ENCODE measurements around the gene ALDH18A1. TPM values are rescaled to one million over a fixed set of nuclear protein-coding genes. Genes with fewer than 3 reads are reported as not detected.

Gene ALDH18A1
- total RNA-seq, 1 experiment from 2014 or later, result 43.7 TPM

DNA sequence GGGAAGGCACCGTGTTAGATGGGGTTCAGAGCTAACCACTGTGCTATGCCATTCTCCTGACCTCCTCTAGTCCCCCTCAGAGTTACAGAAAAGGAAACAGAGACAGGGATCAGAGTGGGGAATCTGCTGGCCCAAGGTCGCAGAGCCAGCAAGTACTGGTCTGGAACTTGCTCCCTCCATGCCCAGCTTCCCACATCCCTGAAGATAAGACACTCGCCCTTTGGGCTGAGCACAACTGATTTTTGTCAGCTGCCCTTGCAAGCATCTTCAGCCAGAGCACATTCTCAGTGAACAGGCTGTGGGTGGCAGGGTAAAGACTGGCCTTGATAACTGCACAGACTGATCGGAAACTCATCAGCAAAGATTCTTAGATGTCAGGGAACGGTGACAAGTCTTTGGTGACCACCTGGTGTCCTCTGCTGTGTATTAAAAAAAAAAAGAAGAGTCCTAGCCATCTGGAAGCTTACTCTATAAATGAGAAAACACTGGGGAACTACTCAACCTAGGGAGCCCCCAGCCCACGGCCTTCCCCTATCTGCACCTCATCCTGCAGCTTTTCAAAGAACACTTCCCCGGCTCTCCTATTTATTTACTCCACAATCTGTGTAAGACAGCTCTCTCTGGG is 94.1 kb downstream of the ALDH18A1 start:
- H4K20me1 ChIP-seq (ENCODE audit: insufficient read depth, low read depth, low read length), result no peaks in the 10 kb centered on the region
- no peak overlapping the region for H3K9ac ChIP-seq (ENCODE audit: low read length)
- H3K36me3 ChIP-seq (ENCODE audit: insufficient read depth, low read length), result no peaks in the 10 kb centered on the region
- no peaks in the 10 kb centered on the region for H3K9me2 ChIP-seq (replicated peaks; ENCODE audit: insufficient read depth, low read length)
- H3K4me2 ChIP-seq (ENCODE audit: low read depth, low read length, poor library complexity, severe bottlenecking), result no peak overlapping the region
- no peak overlapping the region for H2AFZ ChIP-seq (ENCODE audit: low read length)
- no peak overlapping the region for H3K4me3 ChIP-seq (ENCODE audit: low read length)
- no peak overlapping the region for H3K27ac ChIP-seq (ENCODE audit: low read length)
- no peaks in the 10 kb centered on the region for H3K27me3 ChIP-seq (ENCODE audit: low read length)
- DNase-seq, result no peak
- H3K9me3 ChIP-seq (ENCODE audit: low read length), result no peaks in the 10 kb centered on the region
- H3K4me1 ChIP-seq (ENCODE audit: low read length), result no peaks in the 10 kb centered on the region
- no peaks in the 10 kb centered on the region for H3K79me2 ChIP-seq (ENCODE audit: low read length)

DNA sequence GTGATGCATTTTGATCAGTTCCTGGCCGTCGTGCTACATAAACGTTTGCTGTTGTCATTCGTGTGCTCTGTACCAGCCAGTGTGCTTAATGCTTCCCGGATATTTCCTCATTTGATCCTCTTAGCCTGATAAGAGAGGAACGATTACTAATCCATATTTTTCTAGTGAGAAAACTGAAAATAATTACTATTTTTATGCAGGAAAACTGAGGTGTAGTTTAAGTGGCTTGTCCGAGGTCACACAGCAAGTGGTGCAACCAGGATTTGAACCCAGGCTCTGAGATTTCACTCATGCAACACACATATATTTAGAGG is 94.7 kb downstream of the ALDH18A1 start:
- H2AFZ ChIP-seq (ENCODE audit: low read length), result 0 out of 2 replicates have a peak overlapping the region, but pooled peaks have one; percentile 50
- H3K27ac ChIP-seq (ENCODE audit: low read length), result no peak overlapping the region
- no peaks in the 10 kb centered on the region for H4K20me1 ChIP-seq (ENCODE audit: insufficient read depth, low read depth, low read length)
- H3K9ac ChIP-seq (ENCODE audit: low read length), result 0 out of 2 replicates have a peak overlapping the region, but pooled peaks have one; percentile 30
- no peaks in the 10 kb centered on the region for H3K27me3 ChIP-seq (ENCODE audit: low read length)
- no peak for DNase-seq
- H3K9me2 ChIP-seq (replicated peaks; ENCODE audit: insufficient read depth, low read length), result no peaks in the 10 kb centered on the region
- peak overlapping the region; percentile 45; the same call in 1 of the 2 replicates for H3K4me3 ChIP-seq (ENCODE audit: low read length)
- no peaks in the 10 kb centered on the region for H3K79me2 ChIP-seq (ENCODE audit: low read length)
- H3K4me1 ChIP-seq (ENCODE audit: low read length), result no peaks in the 10 kb centered on the region
- no peaks in the 10 kb centered on the region for H3K36me3 ChIP-seq (ENCODE audit: insufficient read depth, low read length)
- H3K9me3 ChIP-seq (ENCODE audit: low read length), result no peaks in the 10 kb centered on the region
- peak overlapping the region; percentile 48 for H3K4me2 ChIP-seq (ENCODE audit: low read depth, low read length, poor library complexity, severe bottlenecking)

DNA sequence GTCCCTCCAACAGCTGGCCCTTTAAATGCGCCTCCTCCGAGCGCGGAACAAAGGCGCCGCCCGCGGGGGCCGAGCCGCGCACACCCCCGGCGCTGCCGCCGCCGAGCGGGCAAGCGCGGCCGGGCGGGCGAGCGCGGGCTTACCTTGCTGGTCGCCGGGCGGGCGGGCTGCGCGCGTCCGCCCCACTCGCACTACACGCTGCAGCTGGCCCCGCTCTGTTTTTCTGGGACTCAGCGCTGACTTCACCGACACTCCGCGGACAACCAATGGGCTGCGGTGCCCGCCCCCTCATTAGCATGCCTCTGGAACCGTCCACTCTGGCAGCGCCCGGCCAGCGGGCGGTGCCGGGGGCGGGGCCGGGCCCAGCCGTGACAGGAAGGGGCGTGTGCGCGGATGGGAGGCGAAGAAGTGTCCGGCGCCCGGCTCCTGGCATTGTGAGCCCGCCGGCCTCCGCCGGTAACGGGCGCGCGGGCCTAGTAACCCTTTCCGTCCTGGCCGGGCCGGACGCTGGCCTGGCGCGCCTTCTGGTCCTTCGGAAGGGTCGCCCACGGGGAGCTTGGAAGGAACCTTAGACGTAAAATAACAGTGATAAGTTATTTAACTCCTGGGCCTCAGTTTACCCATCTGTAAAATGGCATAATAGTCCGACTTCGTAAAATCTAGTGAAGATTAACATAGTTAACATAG is 95.2 kb downstream of the ALDH18A1 start, which contains the start of gene SORBS1:
SORBS1 (minus strand) TSS at position 195 of the 687 bp plus-strand sequence. CDS start 120,236 bp downstream, outside the sequence.
- H3K9ac ChIP-seq (ENCODE audit: low read length), result peak within 1 kb of the TSS; percentile 63
- DNase-seq, result peak; percentile 92
- no peaks in the 10 kb centered on the region for H3K27me3 ChIP-seq (ENCODE audit: low read length)
- H2AFZ ChIP-seq (ENCODE audit: low read length), result peak within 1 kb of the TSS; percentile 50; the same call in 1 of the 2 replicates
- no peaks in the 10 kb centered on the region for H3K9me2 ChIP-seq (replicated peaks; ENCODE audit: insufficient read depth, low read length)
- no peaks in the 10 kb centered on the region for H3K79me2 ChIP-seq (ENCODE audit: low read length)
- H3K27ac ChIP-seq (ENCODE audit: low read length), result no peak within 1 kb of the TSS
- H4K20me1 ChIP-seq (ENCODE audit: insufficient read depth, low read depth, low read length), result no peaks in the 10 kb centered on the region
- H3K36me3 ChIP-seq (ENCODE audit: insufficient read depth, low read length), result no peaks in the 10 kb centered on the region
- no peaks in the 10 kb centered on the region for H3K9me3 ChIP-seq (ENCODE audit: low read length)
- H3K4me1 ChIP-seq (ENCODE audit: low read length), result no peaks in the 10 kb centered on the region
- H3K4me2 ChIP-seq (ENCODE audit: low read depth, low read length, poor library complexity, severe bottlenecking), result peak within 1 kb of the TSS; percentile 79
- H3K4me3 ChIP-seq (ENCODE audit: low read length), result peak within 1 kb of the TSS; percentile 67

DNA sequence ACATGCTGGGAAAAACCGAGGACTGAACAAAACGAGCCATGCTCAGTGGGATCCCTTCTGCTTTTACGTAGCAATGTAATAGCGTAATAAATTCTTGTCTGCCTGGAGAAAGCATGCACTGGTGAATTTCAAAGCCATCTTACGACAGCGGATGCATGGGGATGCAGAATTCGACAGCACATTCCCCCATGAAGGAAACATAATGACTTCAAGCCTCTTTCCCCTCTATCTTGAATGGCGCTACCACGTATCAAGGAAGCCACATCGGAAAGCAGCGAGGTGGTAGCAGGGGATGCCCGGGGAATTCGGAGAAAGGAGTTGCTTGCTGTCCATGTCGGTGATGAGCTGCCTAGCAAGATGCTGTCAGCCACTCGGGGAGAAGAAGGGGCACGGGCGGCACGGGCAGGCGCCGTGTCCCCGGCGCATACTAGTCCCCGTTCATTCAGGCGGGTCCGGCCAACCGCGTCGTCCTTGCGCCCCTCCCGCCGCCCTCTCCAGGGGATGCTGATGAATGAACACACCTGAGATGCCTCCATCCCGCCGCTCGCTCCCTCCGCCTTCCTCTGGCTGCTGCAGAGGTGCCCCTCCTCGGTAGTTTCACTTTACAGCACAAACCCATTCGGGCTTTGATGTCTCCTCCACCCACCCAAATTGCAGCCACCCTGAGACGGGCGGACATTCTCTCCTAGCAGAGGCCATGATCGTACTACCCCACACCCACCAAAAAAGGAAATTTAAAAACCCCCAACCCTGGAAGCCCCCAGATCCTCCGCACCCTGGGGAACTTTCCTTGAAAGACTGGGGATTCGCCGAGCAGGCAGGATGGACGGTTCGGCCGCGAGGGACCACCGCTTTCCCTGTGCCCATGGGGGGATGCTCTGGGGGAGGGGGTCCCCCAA is 96.0 kb downstream of the ALDH18A1 start:
- peak overlapping the region; percentile 67 for H3K4me3 ChIP-seq (ENCODE audit: low read length)
- H3K27ac ChIP-seq (ENCODE audit: low read length), result no peak overlapping the region

DNA sequence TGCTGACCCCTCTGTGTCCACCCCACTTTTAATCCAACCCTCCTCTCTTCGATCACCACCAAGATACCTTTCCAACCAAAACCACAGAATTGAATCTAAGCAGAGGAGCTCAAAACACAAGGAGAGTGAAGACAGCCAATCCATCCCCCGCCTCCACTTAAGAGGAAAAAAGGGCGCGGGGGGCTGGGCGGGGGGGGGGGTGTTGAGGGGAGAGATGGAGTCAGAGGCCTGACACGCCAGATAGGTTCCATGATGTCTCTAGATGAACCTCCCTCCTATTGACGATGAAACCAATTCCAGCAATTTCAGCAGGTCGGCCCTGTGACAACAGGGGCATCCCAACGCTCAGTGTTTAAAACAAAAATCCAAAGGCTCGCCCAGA is 96.6 kb downstream of the ALDH18A1 start:
- H3K9ac ChIP-seq (ENCODE audit: low read length), result no peak overlapping the region

More for the DNA sequence above, 96.0 kb downstream of the ALDH18A1 start:
- Histone ChIP-seq H3K4me1 (ENCODE audit: low read length) (no peaks in the 10 kb centered on the region), H2AFZ (ENCODE audit: low read length) (peak overlapping the region; percentile 36; the same call in 1 of the 2 replicates), H3K79me2 (ENCODE audit: low read length) (no peaks in the 10 kb centered on the region), H3K9ac (ENCODE audit: low read length) (peak overlapping the region; percentile 63), H3K9me2 (replicated peaks; ENCODE audit: insufficient read depth, low read length) (no peaks in the 10 kb centered on the region), H4K20me1 (ENCODE audit: insufficient read depth, low read depth, low read length) (no peaks in the 10 kb centered on the region), H3K4me2 (ENCODE audit: low read depth, low read length, poor library complexity, severe bottlenecking) (peak overlapping the region; percentile 79), H3K36me3 (ENCODE audit: insufficient read depth, low read length) (no peaks in the 10 kb centered on the region), H3K27me3 (ENCODE audit: low read length) (no peaks in the 10 kb centered on the region), H3K9me3 (ENCODE audit: low read length) (no peaks in the 10 kb centered on the region)
- peak; percentile 41 for DNase-seq

DNA sequence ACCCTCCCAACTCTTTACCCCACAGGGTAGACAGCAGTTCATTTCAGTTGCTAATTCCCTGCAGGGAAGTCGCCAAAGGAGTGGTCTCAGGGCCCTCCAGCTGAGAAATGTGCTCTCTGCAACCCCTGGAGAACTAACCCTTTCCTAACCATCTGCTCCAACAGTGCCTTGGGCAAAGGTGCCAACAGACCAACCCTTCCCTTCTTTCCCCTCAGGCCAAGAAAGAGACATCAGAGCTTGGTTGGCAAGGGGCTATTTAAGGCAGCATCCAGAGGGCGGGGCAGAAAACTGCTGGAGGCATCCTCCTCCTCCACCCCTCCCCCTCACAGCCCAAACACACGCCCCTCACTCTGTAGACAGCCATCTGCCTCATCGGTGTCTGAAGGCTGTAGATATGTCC is 97.0 kb downstream of the ALDH18A1 start:
- Histone ChIP-seq H3K27me3 (ENCODE audit: low read length) (no peaks in the 10 kb centered on the region), H3K9me2 (replicated peaks; ENCODE audit: insufficient read depth, low read length) (no peaks in the 10 kb centered on the region), H3K4me2 (ENCODE audit: low read depth, low read length, poor library complexity, severe bottlenecking) (no peak overlapping the region), H3K4me3 (ENCODE audit: low read length) (no peak overlapping the region), H3K27ac (ENCODE audit: low read length) (no peak overlapping the region), H3K9me3 (ENCODE audit: low read length) (no peaks in the 10 kb centered on the region), H3K36me3 (ENCODE audit: insufficient read depth, low read length) (no peaks in the 10 kb centered on the region), H4K20me1 (ENCODE audit: insufficient read depth, low read depth, low read length) (no peaks in the 10 kb centered on the region), H3K79me2 (ENCODE audit: low read length) (no peaks in the 10 kb centered on the region), H2AFZ (ENCODE audit: low read length) (no peak overlapping the region), H3K4me1 (ENCODE audit: low read length) (no peaks in the 10 kb centered on the region), H3K9ac (ENCODE audit: low read length) (no peak overlapping the region)
- DNase-seq, result no peak

More for the DNA sequence above, 96.6 kb downstream of the ALDH18A1 start:
- no peak overlapping the region for H3K27ac ChIP-seq (ENCODE audit: low read length)
- no peaks in the 10 kb centered on the region for H3K27me3 ChIP-seq (ENCODE audit: low read length)
- DNase-seq, result no peak
- H3K36me3 ChIP-seq (ENCODE audit: insufficient read depth, low read length), result no peaks in the 10 kb centered on the region
- H3K9me3 ChIP-seq (ENCODE audit: low read length), result no peaks in the 10 kb centered on the region
- H2AFZ ChIP-seq (ENCODE audit: low read length), result no peak overlapping the region
- H3K79me2 ChIP-seq (ENCODE audit: low read length), result no peaks in the 10 kb centered on the region
- H3K4me3 ChIP-seq (ENCODE audit: low read length), result no peak overlapping the region
- no peaks in the 10 kb centered on the region for H4K20me1 ChIP-seq (ENCODE audit: insufficient read depth, low read depth, low read length)
- no peaks in the 10 kb centered on the region for H3K4me1 ChIP-seq (ENCODE audit: low read length)
- no peaks in the 10 kb centered on the region for H3K9me2 ChIP-seq (replicated peaks; ENCODE audit: insufficient read depth, low read length)
- H3K4me2 ChIP-seq (ENCODE audit: low read depth, low read length, poor library complexity, severe bottlenecking), result no peak overlapping the region

DNA sequence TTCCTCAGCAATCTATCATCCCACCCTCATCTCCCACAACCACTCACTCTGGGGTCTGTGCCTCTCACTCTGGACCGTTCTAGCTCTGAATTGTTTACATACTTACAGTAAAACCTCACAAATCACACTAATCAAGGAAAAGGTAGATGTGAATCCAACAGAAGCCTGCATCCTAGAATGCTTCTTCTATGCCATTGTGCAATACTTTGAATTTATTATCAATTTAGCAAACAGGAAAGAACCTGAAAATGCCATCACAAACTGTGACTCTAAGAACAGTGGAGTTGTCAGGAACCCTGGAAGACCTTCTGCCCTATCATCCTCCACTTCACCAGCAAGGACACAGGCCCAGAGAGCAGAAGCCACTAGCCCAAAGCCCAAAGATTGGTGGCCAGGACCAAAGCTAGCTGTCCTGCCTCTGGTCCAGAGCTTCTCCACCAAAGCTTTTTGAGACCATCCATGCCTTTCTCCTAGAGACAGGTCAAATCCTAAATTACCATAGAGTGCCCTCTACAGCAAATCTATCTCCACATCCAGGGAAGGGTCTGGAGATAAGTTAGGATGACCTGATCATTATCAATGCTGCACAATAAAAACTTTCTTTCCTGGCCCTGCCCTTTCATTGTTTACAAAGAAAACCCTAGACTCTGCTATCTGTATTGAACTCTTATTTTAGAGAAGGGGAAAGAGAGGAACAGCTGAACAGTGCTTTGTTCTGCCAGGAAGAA is 97.8 kb downstream of the ALDH18A1 start:
- Histone ChIP-seq H3K79me2 (ENCODE audit: low read length) (no peaks in the 10 kb centered on the region), H3K4me3 (ENCODE audit: low read length) (no peak overlapping the region), H3K27ac (ENCODE audit: low read length) (no peak overlapping the region), H3K4me1 (ENCODE audit: low read length) (no peaks in the 10 kb centered on the region), H3K27me3 (ENCODE audit: low read length) (no peaks in the 10 kb centered on the region), H2AFZ (ENCODE audit: low read length) (no peak overlapping the region), H3K9ac (ENCODE audit: low read length) (no peak overlapping the region), H4K20me1 (ENCODE audit: insufficient read depth, low read depth, low read length) (no peaks in the 10 kb centered on the region), H3K9me2 (replicated peaks; ENCODE audit: insufficient read depth, low read length) (no peaks in the 10 kb centered on the region), H3K36me3 (ENCODE audit: insufficient read depth, low read length) (no peaks in the 10 kb centered on the region), H3K9me3 (ENCODE audit: low read length) (no peaks in the 10 kb centered on the region), H3K4me2 (ENCODE audit: low read depth, low read length, poor library complexity, severe bottlenecking) (no peak overlapping the region)
- DNase-seq, result no peak
